Skeletal muscle tissue (tissue), 4 donors: ENCODE results near the gene RGMA. TPM values are rescaled to one million over a fixed set of nuclear protein-coding genes. Genes with fewer than 3 reads are reported as not detected.

Experiments used
- H3K27ac ChIP-seq: one replicate; pipeline ENCODE4 v1.7.0; 2013; ENCODE audit warnings: mild to moderate bottlenecking, low read depth, low read length, inconsistent platforms
- H3K27me3 ChIP-seq, 3 donors: one replicate each; pipeline ENCODE4 v1.7.0; 2013; ENCODE audit warnings: low read length in 3 of 3; ENCODE audit not compliant: control insufficient read depth in 3 of 3, insufficient read depth in 3 of 3
- H3K36me3 ChIP-seq, 3 donors: one replicate each; pipeline ENCODE4 v1.7.0; 2013; ENCODE audit warnings: low read length in 3 of 3; ENCODE audit not compliant: control insufficient read depth in 3 of 3, insufficient read depth in 3 of 3
- H3K4me1 ChIP-seq, 3 donors: one replicate each; pipeline ENCODE4 v1.7.0; 2013; ENCODE audit warnings: low read length in 3 of 3, mild to moderate bottlenecking in 3 of 3; ENCODE audit not compliant: control insufficient read depth in 3 of 3, insufficient read depth in 3 of 3
- H3K4me3 ChIP-seq, 3 donors: one replicate each; pipeline ENCODE4 v1.7.0; 2013; ENCODE audit warnings: low read length in 3 of 3
- H3K9ac ChIP-seq, 3 donors: one replicate each; pipeline ENCODE4 v1.7.0; 2013; ENCODE audit warnings: low read length in 3 of 3, mild to moderate bottlenecking in 3 of 3, moderate library complexity in 2 of 3, low read depth in 1 of 3
- H3K9me3 ChIP-seq, 3 donors: one replicate each; pipeline ENCODE4 v1.7.0; 2013; ENCODE audit warnings: low read length in 3 of 3; ENCODE audit not compliant: control insufficient read depth in 3 of 3
- total RNA-seq: library from RNA; depleted of rRNA; stranded (reverse); fragments of >200 nt; gene quantifications from one replicate; pipeline ENCODE4 v1.2.3, GENCODE V29; 2014
- donor health status: Osteomylitis.

RGMA gene
- total RNA-seq, 1 donor from 2014 or later: 5.7 TPM

DNA sequence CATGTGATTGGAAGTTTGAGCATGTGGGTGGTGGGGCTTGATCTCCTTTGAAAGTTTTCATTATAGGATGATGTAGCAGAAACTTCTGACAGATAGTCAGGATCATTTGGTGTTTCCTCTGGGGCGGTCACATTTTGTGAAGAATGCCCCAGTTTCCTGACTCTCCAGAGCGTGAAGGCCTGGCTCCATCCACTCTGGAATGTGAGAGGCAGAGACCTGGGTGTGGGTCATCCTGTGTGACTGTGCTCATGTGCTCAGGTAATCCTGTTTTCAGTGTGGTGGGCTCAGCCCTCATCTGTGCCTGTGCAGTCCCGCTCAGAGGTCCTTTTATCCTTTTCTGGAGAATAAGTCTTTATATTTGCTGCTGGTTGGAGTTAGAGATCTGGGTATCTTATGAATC is 81.0 kb downstream of the RGMA start:
- H3K4me3 ChIP-seq: no peak overlapping the region
- no peaks in the 10 kb centered on the region for H3K27me3 ChIP-seq
- peaks cover 9 to 12% (median 11%) of the 10 kb centered on the region in 3 donors for H3K4me1 ChIP-seq
- H3K36me3 ChIP-seq: peaks cover 62 to 89% (median 82%) of the 10 kb centered on the region in 3 donors
- no peaks in the 10 kb centered on the region for H3K9me3 ChIP-seq
- H3K9ac ChIP-seq: no peak overlapping the region
- no peak overlapping the region for H3K27ac ChIP-seq

DNA sequence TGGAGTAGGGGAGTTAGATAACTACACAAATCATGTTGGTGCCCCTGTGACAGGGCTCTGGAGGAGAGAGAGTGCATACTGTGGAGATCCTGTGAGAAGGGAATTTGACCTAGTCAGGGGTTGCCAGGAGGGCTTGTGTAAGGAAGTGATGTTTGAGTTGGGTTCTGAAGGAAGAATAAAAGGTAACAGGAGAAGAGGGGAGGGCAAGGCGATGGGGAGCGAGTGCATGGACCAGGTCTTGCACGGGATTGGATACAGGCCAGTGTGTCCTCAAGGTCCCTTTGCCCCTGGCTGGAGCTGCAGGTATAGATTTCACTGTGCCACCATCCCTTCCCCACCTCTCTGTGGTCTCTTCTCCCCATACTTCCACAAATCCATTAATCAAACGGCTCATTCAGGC is 83.9 kb downstream of the RGMA start:
- no peak overlapping the region for H3K27ac ChIP-seq
- peaks cover 58 to 88% (median 82%) of the 10 kb centered on the region in 3 donors for H3K36me3 ChIP-seq
- H3K27me3 ChIP-seq: no peaks in the 10 kb centered on the region
- no peak overlapping the region for H3K4me3 ChIP-seq
- H3K9me3 ChIP-seq: no peaks in the 10 kb centered on the region
- H3K9ac ChIP-seq: no peak overlapping the region
- peaks cover 11 to 13% (median 12%) of the 10 kb centered on the region in 3 donors for H3K4me1 ChIP-seq

DNA sequence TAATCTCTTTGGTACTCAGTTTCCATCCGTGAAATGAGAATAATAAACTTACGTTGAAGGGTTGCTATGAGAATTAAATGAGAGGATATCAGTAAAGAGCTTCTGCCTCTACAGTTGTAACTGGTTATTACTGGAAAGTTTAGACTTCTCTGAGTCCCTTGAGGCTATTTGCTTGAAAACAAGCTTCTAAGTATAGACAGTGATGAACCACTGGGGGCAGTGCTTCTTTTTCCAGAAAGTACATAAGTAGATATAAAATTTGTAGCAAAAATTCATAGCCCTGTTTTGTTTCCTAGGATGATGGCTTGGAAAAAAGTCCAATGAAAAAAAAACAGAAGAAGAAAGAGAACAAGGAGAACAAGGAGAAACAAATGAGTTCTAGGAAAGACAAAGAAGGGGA is 87.1 kb downstream of the RGMA start:
- Histone ChIP-seq H3K4me3 (no peak overlapping the region), H3K27ac (no peak overlapping the region), H3K4me1 (peaks cover 12 to 13% (median 13%) of the 10 kb centered on the region in 3 donors), H3K9ac (no peak overlapping the region), H3K36me3 (peaks cover 63 to 87% (median 84%) of the 10 kb centered on the region in 3 donors), H3K9me3 (no peaks in the 10 kb centered on the region), H3K27me3 (no peaks in the 10 kb centered on the region)

DNA sequence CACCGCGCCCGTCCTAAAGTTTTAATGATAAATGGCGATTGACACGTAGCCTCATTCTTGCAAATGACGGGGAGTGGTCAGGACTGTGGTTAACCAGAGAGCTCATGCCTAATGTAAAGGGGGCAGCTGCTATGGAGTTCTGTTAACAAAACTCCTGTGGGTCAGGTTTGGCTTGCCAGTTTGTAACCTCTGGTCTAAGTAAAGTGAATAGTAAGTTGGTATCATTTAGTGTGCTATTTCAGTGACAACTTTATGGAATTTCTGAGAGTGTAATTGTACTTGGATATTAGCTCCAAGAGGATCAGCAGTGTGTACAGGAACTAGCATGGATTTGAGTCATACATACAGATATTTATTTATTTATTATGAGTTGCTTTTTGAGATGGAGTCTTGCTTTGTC is 87.9 kb downstream of the RGMA start:
- no peak overlapping the region for H3K27ac ChIP-seq
- no peaks in the 10 kb centered on the region for H3K27me3 ChIP-seq
- H3K4me1 ChIP-seq: peaks cover 12 to 13% (median 13%) of the 10 kb centered on the region in 3 donors
- no peak overlapping the region for H3K4me3 ChIP-seq
- H3K9me3 ChIP-seq: no peaks in the 10 kb centered on the region
- no peak overlapping the region for H3K9ac ChIP-seq
- H3K36me3 ChIP-seq: peaks cover 64 to 84% (median 79%) of the 10 kb centered on the region in 3 donors

DNA sequence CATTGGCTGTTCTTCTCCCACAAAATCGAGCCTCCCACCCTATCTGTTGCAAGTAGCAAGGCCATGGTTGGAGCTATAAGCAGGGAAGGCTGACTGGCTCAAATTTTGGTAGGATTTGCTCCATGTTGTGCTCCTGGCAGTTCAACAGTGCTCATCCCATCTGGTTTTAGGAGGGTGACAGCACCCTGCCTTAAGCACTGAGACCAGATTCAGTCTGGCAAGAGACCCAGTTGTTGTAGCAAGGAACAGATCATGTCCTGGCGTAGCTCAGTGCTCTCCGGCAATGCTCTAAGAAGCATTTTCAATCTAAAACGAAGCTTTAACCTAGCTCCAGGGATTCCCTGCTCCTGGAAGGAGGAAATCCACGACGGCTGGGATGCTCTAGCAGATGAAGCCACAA is 91.2 kb downstream of the RGMA start:
- Histone ChIP-seq H3K4me1 (peaks cover 9 to 11% (median 9%) of the 10 kb centered on the region in 3 donors), H3K27me3 (no peaks in the 10 kb centered on the region), H3K9me3 (no peaks in the 10 kb centered on the region), H3K36me3 (peaks cover 57 to 75% (median 70%) of the 10 kb centered on the region in 3 donors), H3K4me3 (no peak overlapping the region), H3K27ac (no peak overlapping the region), H3K9ac (no peak overlapping the region)

DNA sequence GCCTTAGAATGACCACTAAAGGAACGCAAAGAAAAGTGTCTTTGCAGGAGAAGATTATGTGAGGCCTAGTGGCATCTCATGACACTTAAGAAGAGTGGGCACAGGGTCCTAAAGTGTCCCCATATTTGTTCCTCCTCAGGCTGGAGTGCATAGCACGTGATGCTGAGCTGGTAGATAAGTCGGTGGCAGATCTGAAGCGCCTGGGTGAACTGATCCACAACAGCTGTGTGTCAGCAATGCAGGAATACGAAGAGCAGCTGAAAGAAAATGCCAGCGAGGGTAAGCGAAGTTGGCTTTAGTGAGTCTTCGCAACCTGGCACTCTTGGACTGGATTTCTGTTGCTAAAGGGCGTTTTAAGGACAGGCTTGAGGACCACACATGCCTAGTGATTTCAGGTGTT is 96.3 kb downstream of the RGMA start:
- Histone ChIP-seq H3K4me3 (no peak overlapping the region), H3K9ac (no peak overlapping the region), H3K4me1 (peaks cover 24 to 26% (median 25%) of the 10 kb centered on the region in 3 donors), H3K9me3 (no peaks in the 10 kb centered on the region), H3K27me3 (no peaks in the 10 kb centered on the region), H3K36me3 (peaks cover 43 to 66% (median 55%) of the 10 kb centered on the region in 3 donors), H3K27ac (peak overlapping the region; percentile 56)

DNA sequence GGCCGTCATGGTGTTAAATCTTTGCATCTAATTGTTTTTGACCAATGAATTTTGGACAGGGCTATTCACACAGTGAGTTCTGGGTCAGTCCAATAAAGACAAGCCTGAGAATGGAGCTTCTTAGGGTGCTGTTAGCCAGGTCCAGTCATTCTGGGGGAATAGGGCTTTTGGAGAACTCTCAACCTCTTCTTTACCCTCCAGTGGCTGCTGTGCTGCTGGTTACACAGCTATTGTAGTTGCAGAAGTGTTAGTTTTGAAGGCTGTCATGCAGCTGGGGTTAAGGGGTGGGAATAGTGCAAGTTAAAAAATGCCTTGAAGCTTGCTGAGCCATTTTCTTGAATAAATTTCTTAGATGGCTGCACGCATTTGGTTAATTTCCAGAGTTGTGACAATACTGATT is 99.0 kb downstream of the RGMA start:
- Histone ChIP-seq H3K27me3 (no peaks in the 10 kb centered on the region), H3K4me1 (peaks cover 24 to 30% (median 26%) of the 10 kb centered on the region in 3 donors), H3K4me3 (no peak overlapping the region), H3K36me3 (peaks cover 39 to 64% (median 63%) of the 10 kb centered on the region in 3 donors), H3K9ac (no peak overlapping the region), H3K27ac (no peak overlapping the region), H3K9me3 (no peaks in the 10 kb centered on the region)

DNA sequence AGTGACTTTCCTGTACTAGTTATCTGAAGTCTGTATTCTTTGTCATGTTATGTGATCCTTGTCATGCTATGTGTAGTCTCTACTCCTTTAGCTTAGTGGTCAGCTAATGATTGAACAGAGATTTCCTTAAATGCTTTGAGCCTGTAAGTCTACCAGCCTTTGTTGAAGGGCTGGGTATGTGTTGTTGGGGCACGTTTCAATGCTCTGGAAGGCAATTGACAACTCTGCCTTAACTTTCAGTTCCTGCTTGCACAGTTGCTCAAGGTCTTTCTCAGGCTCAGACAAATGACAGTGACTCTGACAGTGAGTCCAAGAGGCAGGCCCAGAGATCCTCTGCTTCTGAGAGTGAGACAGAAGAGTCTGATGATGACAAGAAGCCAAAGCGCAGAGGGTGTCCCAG is 99.5 kb downstream of the RGMA start:
- Histone ChIP-seq H3K9ac (no peak overlapping the region), H3K36me3 (peaks cover 42 to 69% (median 68%) of the 10 kb centered on the region in 3 donors), H3K9me3 (no peaks in the 10 kb centered on the region), H3K27me3 (no peaks in the 10 kb centered on the region), H3K4me1 (peaks cover 22 to 30% (median 24%) of the 10 kb centered on the region in 3 donors), H3K4me3 (no peak overlapping the region), H3K27ac (no peak overlapping the region)

Other genes starting within 250 kb of the RGMA start
- 105 TPM for gene CHD2, start 188.9 kb downstream of the RGMA start, total RNA-seq